GM18526 (cell line): ENCODE data around the gene DAAM2.

Experiments used
- POLR2A ChIP-seq: IDR thresholded peaks from 3 replicates; pipeline ENCODE4 v1.6.1; 2011; ENCODE audit not compliant: insufficient read length; ENCODE audit errors: extremely low read depth

DAAM2 gene

DNA sequence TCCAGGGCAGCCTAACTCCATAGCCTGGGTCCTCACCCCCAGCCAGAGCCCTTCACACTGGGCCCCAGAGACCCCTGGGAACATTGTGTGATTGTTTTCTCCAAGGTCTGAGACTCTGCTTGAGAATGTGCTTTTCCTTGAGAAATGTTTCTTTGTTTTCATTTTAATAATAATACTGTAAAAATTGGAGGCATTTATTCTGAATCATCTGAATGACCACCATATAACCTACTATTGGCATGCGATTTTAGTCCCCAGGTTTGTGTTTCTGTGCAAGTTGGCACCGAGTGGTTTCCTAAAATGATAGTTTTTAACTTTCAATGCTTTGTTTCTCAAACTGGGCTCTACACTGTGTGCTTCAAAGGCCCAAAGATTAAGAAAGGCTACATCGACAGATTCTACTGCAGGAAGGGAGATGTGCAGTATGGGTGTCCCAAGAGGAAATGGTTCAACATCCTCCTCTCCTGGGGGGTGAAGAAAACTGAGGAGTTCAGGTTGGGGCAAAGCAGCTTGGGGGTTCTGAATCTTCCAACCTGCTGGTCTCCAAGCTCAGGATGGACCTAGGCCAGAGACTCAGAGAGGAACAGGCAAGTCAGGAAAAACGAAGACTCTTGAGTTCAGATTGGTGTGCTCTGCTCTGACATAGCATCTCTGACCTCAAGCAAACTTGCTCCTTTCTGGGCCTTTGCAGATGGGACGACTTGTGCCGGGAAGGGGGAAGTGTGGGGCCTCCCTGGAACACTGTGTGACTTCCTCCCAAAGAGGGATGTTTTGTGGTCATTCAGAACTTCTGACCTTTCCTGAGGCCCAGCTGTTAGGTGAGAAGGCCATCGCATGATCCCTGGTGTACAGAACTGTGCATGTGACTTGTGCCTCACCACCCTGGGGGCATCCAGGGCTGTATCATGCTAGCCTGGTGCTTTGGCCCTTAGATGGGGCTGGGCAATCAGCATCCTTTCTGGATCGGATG lies 31.0 kb downstream of the DAAM2 start:
- no peak for TF ChIP-seq POLR2A

DNA sequence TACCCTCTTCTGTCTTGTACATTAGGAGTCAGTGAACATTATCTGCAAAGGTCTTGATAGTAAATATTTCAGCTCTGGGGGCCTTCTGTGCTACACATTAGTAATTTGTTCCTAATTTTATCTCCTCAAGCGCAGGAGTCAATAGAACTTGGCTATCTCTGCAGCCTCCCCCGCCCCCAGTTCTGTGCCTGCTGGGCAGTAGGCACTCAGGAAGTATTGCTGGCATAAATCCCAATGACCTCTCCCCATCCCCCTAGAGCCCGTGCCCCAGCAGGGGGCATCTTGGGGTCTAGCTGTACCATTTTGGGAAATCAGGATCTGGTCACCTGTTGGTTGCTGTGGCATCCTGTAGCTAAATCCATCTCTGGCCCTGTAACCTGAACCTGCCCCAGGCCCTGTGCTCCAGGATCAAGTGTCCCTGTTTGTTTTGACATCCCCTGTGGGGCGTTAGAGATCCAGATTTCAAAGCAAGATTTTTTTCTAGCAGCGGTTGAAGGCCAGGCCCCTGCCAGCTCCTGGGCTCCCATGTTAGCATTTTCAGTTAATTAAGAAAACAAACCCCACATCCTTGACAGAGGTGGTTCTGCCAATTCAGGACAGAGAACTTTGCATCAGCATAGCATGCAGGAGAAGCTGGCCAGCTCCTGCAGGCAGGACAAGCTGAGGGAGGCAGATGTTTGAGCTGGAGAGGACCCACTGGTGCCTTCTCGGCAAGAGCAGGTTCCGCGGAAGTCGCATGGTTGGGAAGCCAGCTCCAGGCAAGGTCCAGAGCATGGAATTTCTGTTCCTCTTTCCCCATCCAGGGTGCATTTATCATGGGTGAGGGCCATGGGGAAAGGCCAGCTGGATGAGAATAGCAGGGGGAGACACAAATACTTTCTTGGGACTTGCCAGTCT lies 32.1 kb downstream of the DAAM2 start:
- no peak for TF ChIP-seq POLR2A

GRCh38 chr6:39829331-39829730 lies 37.2 kb downstream of the DAAM2 start:
- TF ChIP-seq POLR2A = no peak

DNA sequence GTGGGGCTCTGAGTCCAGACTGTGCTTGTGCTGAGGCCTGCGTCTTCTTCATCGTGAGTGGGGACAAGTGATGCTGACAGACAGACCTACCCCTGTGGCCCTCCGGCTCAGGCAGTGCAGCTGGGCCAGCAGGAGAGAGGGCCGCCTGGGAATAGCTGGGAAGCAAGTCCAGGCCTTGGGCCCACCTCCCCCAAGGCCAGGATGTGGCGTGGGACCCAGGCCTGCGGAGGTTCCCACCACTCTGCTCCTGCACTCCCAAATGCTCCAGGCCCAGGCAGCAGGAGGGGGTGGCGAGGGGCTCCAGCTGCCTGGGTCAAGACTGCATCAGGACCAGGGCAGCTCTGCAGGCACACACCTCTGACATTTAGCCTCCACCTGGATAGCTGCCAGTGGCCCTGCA lies 38.3 kb downstream of the DAAM2 start:
- TF ChIP-seq POLR2A = no peak

- TF ChIP-seq POLR2A = no peak
Observed at GRCh38 chr6:39831701-39832100, 39.5 kb downstream of the DAAM2 start.

- TF ChIP-seq POLR2A = no peak
Observed at GRCh38 chr6:39834278-39834677, 42.1 kb downstream of the DAAM2 start.

GRCh38 chr6:39834866-39835265 lies 42.7 kb downstream of the DAAM2 start:
- no peak for TF ChIP-seq POLR2A

GRCh38 chr6:39835821-39836295 lies 43.7 kb downstream of the DAAM2 start:
- no peak for TF ChIP-seq POLR2A

DNA sequence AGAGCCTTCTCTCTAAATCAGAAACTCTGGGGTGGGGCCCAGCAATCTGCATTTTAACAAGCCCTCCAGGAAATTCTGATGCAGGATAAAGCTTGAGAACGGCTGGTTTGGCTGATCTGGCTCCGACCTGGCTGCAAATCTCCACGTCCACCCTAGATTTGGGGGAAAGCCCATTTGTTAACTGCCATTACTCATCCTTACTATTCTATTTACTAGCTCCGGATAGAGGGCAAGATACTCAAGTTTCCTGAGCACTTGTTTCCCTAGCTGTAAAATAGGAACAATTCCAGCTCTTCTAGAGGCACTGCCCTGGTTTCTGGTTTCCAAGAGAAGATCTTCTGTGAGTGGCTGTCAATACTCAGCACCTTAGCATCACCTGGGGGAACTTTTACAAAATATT lies 44.4 kb downstream of the DAAM2 start:
- no peak for TF ChIP-seq POLR2A

DNA sequence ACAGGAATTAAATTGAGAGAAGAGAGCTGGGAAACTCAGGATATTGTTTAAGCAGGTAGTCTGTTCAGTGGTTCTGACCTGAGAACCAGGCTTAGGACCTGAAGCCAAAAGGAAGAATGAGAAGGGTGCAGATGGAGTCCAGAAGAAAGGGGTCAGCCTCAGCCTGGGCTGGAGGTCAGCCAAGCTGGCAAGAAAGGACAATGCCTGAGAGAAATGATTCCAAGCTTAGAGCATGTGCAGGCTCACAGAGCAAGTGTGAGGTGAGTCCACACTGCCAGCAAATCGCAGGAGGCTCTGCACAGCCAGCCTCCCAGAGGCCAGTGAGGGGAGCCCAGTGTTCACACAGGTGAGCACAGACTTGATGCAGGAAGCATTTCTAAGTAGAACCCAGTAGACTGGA lies 47.3 kb downstream of the DAAM2 start:
- TF ChIP-seq POLR2A = no peak

GRCh38 chr6:39840781-39841180 lies 48.6 kb downstream of the DAAM2 start:
- TF ChIP-seq POLR2A = no peak

- TF ChIP-seq POLR2A = no peak
Observed at GRCh38 chr6:39841291-39841690, 49.1 kb downstream of the DAAM2 start.

DNA sequence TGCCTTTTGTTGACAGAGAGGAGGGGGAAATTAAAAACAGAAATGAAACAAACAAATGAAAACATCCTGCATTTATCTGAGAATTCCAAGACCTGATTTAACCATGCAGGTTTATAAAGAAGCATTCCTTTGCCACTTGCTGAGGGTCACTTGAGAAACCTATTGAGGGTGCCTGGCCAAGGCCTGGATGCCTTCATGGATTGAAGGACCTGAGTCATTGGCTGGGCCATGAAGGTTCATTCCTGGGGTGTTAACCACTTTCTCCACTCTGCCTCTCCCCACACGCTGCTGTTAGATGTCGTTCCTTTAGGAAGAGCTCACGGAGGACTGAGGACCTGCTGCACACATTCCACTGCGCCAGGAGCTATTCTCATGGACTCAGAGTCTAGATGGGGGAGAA lies 49.7 kb downstream of the DAAM2 start:
- no peak for TF ChIP-seq POLR2A

DNA sequence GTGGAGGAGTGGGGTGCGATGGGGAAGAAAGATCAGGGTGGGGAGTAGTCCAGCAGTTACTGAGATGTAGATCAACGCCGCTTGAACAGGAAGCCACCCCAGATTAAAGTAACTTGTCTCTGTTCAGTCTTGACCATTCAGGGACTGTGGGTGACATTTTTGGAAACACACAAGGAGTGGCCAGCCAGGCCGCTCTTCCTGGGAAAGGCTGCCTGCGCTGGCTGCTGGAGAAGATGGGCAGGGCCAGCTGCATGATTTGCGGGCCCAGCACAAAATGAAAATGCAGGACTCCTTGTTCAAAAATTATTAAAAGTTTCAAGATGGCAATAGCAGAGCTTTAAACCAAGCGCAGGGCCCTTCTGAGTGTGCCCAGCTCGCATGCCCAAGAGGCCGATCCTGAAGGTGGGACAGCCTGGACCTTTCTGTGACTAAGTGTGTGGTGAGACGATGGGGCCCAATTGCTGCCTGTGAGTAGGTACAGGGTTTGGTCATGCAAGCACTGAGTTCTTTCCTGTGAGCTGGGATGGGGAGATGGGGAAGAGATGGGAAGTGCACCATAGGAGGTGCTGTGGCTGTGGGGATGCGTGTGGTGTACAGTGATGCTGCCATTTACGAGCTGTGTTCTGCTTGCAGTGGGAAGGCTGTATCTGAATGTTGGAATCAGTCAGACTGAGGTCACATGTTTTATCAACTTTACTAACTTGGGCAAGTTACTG lies 51.3 kb downstream of the DAAM2 start:
- no peak for TF ChIP-seq POLR2A

GRCh38 chr6:39844866-39845265 lies 52.7 kb downstream of the DAAM2 start:
- TF ChIP-seq POLR2A = no peak
